ENCODE measurements around the gene HNRNPH3.

The HNRNPH3 gene

GRCh38 chr10:68385740-68386139, 53.9 kb downstream of the HNRNPH3 start:
- TF ChIP-seq CTCF (IDR thresholded peaks at IDR 0.05; ENCODE audit: control insufficient read depth, extremely low read depth, insufficient read depth) = no peak
- no peak overlapping the region for H3K4me3 ChIP-seq (ENCODE audit: low read depth, low read length)
- DNase-seq (ENCODE audit: low read depth) = no peak

Data from LNCaP clone FGC (cell line).